HepG2 (cell line): ENCODE measurements around the gene IGF2BP3. TPM values are rescaled to one million over a fixed set of nuclear protein-coding genes. Genes with fewer than 3 reads are reported as not detected.
A peak's percentile ranks its signal among the peaks of the same experiment; 100 is the strongest.

ENCODE experiments used
- ETV5 ChIP-seq: IDR thresholded peaks from 2 replicates; pipeline ENCODE4 v1.6.1; 2018; ENCODE audit warnings: missing biosample characterization, missing genetic modification reagents, inconsistent platforms, borderline replicate concordance
- HNRNPK ChIP-seq: fragments of 200-400 bp; formaldehyde crosslinking; IDR thresholded peaks from 2 replicates; pipeline ENCODE4 v1.6.1; 2018; ENCODE audit warnings: low read length, low read depth, moderate library complexity, mild to moderate bottlenecking; ENCODE audit not compliant: poor library complexity, severe bottlenecking
- HOXA5 ChIP-seq: sonication (generic); formaldehyde crosslinking; IDR thresholded peaks from 2 replicates; pipeline ENCODE4 v1.4.0; 2020; ENCODE audit warnings: missing genetic modification reagents
- KLF6 ChIP-seq: IDR thresholded peaks from 2 replicates; pipeline ENCODE4 v1.8.0; 2016; ENCODE audit warnings: missing biosample characterization, missing genetic modification reagents
- PCBP2 ChIP-seq: fragments of 200-400 bp; formaldehyde crosslinking; optimal IDR thresholded peaks from 2 replicates; pipeline ENCODE3; 2018; ENCODE audit warnings: low read length, low read depth; ENCODE audit not compliant: poor library complexity, severe bottlenecking
- PITX1 ChIP-seq: sonication (generic); formaldehyde crosslinking; IDR thresholded peaks from 2 replicates; pipeline ENCODE4 v1.5.1; 2020; ENCODE audit warnings: mild to moderate bottlenecking, missing genetic modification reagents
- PRPF4 ChIP-seq: fragments of 200-400 bp; formaldehyde crosslinking; IDR thresholded peaks from 2 replicates; pipeline ENCODE4 v1.6.1; 2016; ENCODE audit warnings: low read length, low read depth; ENCODE audit not compliant: poor library complexity, severe bottlenecking
- RBM22 ChIP-seq: fragments of 200-400 bp; formaldehyde crosslinking; optimal IDR thresholded peaks from 2 replicates; pipeline ENCODE3; 2017; ENCODE audit warnings: mild to moderate bottlenecking, low read length, moderate library complexity
- SMAD1 ChIP-seq: sonication (generic); formaldehyde crosslinking; IDR thresholded peaks from 2 replicates; pipeline ENCODE4 v1.4.0; 2020; ENCODE audit warnings: missing genetic modification reagents, low read depth, mild to moderate bottlenecking, borderline replicate concordance
- SOX6 ChIP-seq, 2 experiments: fragments of 450-650 bp in 1 of 2; sonication (generic) in 1 of 2; formaldehyde crosslinking in 1 of 2; IDR thresholded peaks; 2 replicates each; pipeline versions ENCODE4 v1.4.0 to v1.6.1; 2017 to 2020; ENCODE audit warnings: antibody characterized with exemption in 1 of 2, mild to moderate bottlenecking in 1 of 2, missing genetic modification reagents in 1 of 2
- ZNF160 ChIP-seq: sonication (generic); formaldehyde crosslinking; IDR thresholded peaks from 2 replicates; pipeline ENCODE4 v1.8.0; 2022; ENCODE audit warnings: mild to moderate bottlenecking, inconsistent platforms, missing genetic modification reagents
- ZNF3 ChIP-seq: IDR thresholded peaks from 2 replicates; pipeline ENCODE4 v1.7.0; 2017; ENCODE audit warnings: inconsistent platforms
- ZNF331 ChIP-seq: sonication (generic); formaldehyde crosslinking; IDR thresholded peaks from 2 replicates; pipeline ENCODE4 v1.4.0; 2020; ENCODE audit warnings: missing genetic modification reagents
- ZNF619 ChIP-seq: sonication (generic); formaldehyde crosslinking; IDR thresholded peaks from 2 replicates; pipeline ENCODE4 v1.4.0; 2020; ENCODE audit warnings: mild to moderate bottlenecking, missing genetic modification reagents
- ZNF652 ChIP-seq: IDR thresholded peaks from 2 replicates; pipeline ENCODE4 v1.6.1; 2016; ENCODE audit warnings: low read depth, borderline replicate concordance
- ZNF703 ChIP-seq: sonication (generic); formaldehyde crosslinking; IDR thresholded peaks from 2 replicates; pipeline ENCODE4 v1.5.1; 2020; ENCODE audit warnings: missing genetic modification reagents, mild to moderate bottlenecking, moderate library complexity, borderline replicate concordance
- ZNF713 ChIP-seq: sonication (generic); formaldehyde crosslinking; IDR thresholded peaks from 2 replicates; pipeline ENCODE4 v1.4.0; 2020; ENCODE audit warnings: mild to moderate bottlenecking, missing genetic modification reagents
- ZNF737 ChIP-seq: sonication (generic); formaldehyde crosslinking; IDR thresholded peaks from 2 replicates; pipeline ENCODE4 v1.5.0; 2020; ENCODE audit warnings: missing genetic modification reagents, mild to moderate bottlenecking, borderline replicate concordance
- polyA plus RNA-seq, 8 experiments: library from polyadenylated mRNA; depleted of rRNA in 3 of 8; stranded (reverse) in 7 of 8; unstranded in 1 of 8; fragments of >200 nt; fragmentation: Illumina TruSeq in 4 of 8; extraction: Trizol in 4 of 8; gene quantifications; 2 replicates each; pipeline versions ENCODE4 v1.2.1 to v1.2.3, GENCODE V29; 2011 to 2016; ENCODE audit warnings: low read depth in 4 of 8, missing spikeins in 1 of 8, mixed read lengths in 1 of 8; ENCODE audit not compliant: insufficient read depth in 1 of 8
- total RNA-seq, 5 experiments: library from RNA; depleted of rRNA; stranded (reverse); fragments of >200 nt; fragmentation: Illumina TruSeq; extraction: Trizol; gene quantifications; 2 replicates each; pipeline ENCODE4 v1.2.3, GENCODE V29; 2016; ENCODE audit warnings: low read depth in 1 of 5
- TF ChIP-seq, protein P1 (sequence below): IDR thresholded peaks from 2 replicates; pipeline ENCODE4 v1.4.0; 2020; ENCODE audit warnings: mild to moderate bottlenecking, missing genetic modification reagents
- TF ChIP-seq, protein P2 (sequence below): sonication (generic); formaldehyde crosslinking; IDR thresholded peaks from 2 replicates; pipeline ENCODE4 v1.4.0; 2020; ENCODE audit warnings: mild to moderate bottlenecking, missing genetic modification reagents
- TF ChIP-seq, protein P3 (sequence below): IDR thresholded peaks from 2 replicates; pipeline ENCODE4 v1.6.1; 2016
- TF ChIP-seq, protein P4 (sequence below): sonication (generic); formaldehyde crosslinking; IDR thresholded peaks from 2 replicates; pipeline ENCODE4 v1.5.1; 2020; ENCODE audit warnings: missing genetic modification reagents, mild to moderate bottlenecking, borderline replicate concordance

IGF2BP3 gene
- total and polyA plus RNA-seq, 2 of the 13 experiments (the other 11 are each of a cell fraction or from before 2014, with no cell fraction given) = 37.7 to 39.5 TPM

DNA sequence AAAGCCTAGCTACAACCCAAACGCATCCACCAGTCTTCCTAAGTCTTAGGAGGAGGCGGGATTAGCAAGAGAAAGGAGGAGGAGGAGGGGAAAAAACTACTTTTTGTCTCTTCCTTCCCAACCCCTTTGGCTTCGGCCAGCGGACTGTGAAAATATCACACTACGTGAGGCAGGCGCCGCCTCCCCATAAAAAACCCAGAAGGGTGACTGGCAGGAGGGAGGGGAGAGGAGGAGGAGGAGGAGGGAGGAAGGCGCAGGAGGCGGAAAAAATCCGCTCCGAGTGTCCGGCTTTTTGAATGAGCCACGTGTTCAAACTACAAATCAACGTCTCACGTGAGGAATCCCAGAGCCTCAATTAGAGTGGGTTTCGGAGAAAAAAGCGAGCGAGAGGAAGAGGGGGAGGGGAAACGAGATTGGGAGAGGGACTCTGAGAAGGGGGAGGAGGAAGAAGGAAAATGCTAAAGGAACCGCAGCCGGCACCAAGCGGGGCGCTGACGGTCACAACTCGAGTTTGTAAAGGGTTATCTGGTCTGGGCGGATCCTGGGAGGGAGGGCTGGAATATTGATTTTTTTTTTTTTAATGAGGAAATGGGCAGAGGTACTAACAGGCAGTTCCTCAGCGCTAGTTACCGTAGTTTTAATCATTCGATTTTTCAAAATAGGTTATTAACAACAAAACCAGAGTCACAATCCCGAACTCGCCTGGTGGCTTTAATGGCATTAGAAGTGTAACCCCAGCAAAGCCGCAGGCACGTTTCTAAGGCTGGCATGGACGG lies at the start of gene IGF2BP3 (continued):
- TF ChIP-seq ZNF737 (CRISPR knock-in tag) (no peak), ZNF160 (CRISPR knock-in tag) (0 out of 2 replicates have a peak, but pooled peaks have one; percentile 22), SOX6 (IDR thresholded peaks at IDR 0.05) (no peak), SOX6 (CRISPR knock-in tag; IDR thresholded peaks at IDR 0.05) (peak; percentile 60), SMAD1 (CRISPR knock-in tag) (0 out of 2 replicates have a peak, but pooled peaks have one; percentile 70), RBM22 (peak; percentile 29), ZNF331 (CRISPR knock-in tag) (peak; percentile 55; the same call in 1 of the 2 replicates), ZNF3 (CRISPR knock-in tag) (no peak), HNRNPK (peak; percentile 91), ETV5 (CRISPR knock-in tag) (0 out of 2 replicates have a peak, but pooled peaks have one; percentile 10), ZNF652 (CRISPR knock-in tag) (peak; percentile 92), ZNF713 (CRISPR knock-in tag) (0 out of 2 replicates have a peak, but pooled peaks have one; percentile 27), PITX1 (CRISPR knock-in tag) (0 out of 2 replicates have a peak, but pooled peaks have one; percentile 35), KLF6 (CRISPR knock-in tag) (0 out of 2 replicates have a peak, but pooled peaks have one; percentile 31), PRPF4 (peak; percentile 58), ZNF619 (CRISPR knock-in tag) (no peak), PCBP2 (peak; percentile 89), ZNF703 (CRISPR knock-in tag) (no peak), HOXA5 (CRISPR knock-in tag) (0 out of 2 replicates have a peak, but pooled peaks have one; percentile 13)
- TF ChIP-seq, protein P1, sequence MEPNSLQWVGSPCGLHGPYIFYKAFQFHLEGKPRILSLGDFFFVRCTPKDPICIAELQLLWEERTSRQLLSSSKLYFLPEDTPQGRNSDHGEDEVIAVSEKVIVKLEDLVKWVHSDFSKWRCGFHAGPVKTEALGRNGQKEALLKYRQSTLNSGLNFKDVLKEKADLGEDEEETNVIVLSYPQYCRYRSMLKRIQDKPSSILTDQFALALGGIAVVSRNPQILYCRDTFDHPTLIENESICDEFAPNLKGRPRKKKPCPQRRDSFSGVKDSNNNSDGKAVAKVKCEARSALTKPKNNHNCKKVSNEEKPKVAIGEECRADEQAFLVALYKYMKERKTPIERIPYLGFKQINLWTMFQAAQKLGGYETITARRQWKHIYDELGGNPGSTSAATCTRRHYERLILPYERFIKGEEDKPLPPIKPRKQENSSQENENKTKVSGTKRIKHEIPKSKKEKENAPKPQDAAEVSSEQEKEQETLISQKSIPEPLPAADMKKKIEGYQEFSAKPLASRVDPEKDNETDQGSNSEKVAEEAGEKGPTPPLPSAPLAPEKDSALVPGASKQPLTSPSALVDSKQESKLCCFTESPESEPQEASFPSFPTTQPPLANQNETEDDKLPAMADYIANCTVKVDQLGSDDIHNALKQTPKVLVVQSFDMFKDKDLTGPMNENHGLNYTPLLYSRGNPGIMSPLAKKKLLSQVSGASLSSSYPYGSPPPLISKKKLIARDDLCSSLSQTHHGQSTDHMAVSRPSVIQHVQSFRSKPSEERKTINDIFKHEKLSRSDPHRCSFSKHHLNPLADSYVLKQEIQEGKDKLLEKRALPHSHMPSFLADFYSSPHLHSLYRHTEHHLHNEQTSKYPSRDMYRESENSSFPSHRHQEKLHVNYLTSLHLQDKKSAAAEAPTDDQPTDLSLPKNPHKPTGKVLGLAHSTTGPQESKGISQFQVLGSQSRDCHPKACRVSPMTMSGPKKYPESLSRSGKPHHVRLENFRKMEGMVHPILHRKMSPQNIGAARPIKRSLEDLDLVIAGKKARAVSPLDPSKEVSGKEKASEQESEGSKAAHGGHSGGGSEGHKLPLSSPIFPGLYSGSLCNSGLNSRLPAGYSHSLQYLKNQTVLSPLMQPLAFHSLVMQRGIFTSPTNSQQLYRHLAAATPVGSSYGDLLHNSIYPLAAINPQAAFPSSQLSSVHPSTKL (CRISPR knock-in tag) = peak; percentile 53
- TF ChIP-seq, protein P2, sequence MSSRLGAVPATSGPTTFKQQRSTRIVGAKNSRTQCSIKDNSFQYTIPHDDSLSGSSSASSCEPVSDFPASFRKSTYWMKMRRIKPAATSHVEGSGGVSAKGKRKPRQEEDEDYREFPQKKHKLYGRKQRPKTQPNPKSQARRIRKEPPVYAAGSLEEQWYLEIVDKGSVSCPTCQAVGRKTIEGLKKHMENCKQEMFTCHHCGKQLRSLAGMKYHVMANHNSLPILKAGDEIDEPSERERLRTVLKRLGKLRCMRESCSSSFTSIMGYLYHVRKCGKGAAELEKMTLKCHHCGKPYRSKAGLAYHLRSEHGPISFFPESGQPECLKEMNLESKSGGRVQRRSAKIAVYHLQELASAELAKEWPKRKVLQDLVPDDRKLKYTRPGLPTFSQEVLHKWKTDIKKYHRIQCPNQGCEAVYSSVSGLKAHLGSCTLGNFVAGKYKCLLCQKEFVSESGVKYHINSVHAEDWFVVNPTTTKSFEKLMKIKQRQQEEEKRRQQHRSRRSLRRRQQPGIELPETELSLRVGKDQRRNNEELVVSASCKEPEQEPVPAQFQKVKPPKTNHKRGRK = 0 out of 2 replicates have a peak, but pooled peaks have one; percentile 41
- TF ChIP-seq, protein P3, sequence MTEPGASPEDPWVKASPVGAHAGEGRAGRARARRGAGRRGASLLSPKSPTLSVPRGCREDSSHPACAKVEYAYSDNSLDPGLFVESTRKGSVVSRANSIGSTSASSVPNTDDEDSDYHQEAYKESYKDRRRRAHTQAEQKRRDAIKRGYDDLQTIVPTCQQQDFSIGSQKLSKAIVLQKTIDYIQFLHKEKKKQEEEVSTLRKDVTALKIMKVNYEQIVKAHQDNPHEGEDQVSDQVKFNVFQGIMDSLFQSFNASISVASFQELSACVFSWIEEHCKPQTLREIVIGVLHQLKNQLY (CRISPR knock-in tag) = no peak
- TF ChIP-seq, protein P4, sequence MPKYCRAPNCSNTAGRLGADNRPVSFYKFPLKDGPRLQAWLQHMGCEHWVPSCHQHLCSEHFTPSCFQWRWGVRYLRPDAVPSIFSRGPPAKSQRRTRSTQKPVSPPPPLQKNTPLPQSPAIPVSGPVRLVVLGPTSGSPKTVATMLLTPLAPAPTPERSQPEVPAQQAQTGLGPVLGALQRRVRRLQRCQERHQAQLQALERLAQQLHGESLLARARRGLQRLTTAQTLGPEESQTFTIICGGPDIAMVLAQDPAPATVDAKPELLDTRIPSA = no peak
